ENCODE results near the gene RERE. TPM values are rescaled to one million over a fixed set of nuclear protein-coding genes. Genes with fewer than 3 reads are reported as not detected.

The RERE gene
- total RNA-seq, 1 experiment from 2014 or later = 217 TPM

- DNase-seq (ENCODE audit: low read depth, low spot score) (no peak), ATAC-seq (peak; percentile 57; the same call in 1 of the 2 replicates)
- Histone ChIP-seq H3K27me3 (ENCODE audit: control insufficient read depth, insufficient read depth, low read length) (no peaks in the 10 kb centered on the region), H3K27ac (ENCODE audit: low read length) (peak overlapping the region; percentile 44), H3K36me3 (ENCODE audit: control insufficient read depth, insufficient read depth, low read length) (no peaks in the 10 kb centered on the region), H3K4me3 (ENCODE audit: low read depth in 2 of 2, low read length in 2 of 2) (no peak overlapping the region), H3K9me3 (ENCODE audit: control insufficient read depth, insufficient read depth, low read depth, low read length) (no peaks in the 10 kb centered on the region), H3K4me1 (ENCODE audit: control insufficient read depth, insufficient read depth, low read length) (peaks cover 28% of the 10 kb centered on the region)
- intact Hi-C loops (cut with micrococcal nuclease; ENCODE audit: unreplicated experiment) = no loop called here
- in situ Hi-C loops (cut with HindIII; ENCODE audit: low pct_unique_long_range_greater_than_20kb, low sequenced_read_pairs) = no loop called here
- no peak for TF ChIP-seq SIN3A (IDR thresholded peaks at IDR 0.05; ENCODE audit: borderline replicate concordance, insufficient read depth, low read depth, low read length)
- TF ChIP-seq REST (IDR thresholded peaks at IDR 0.05; ENCODE audit: insufficient read depth in 1 of 2, low read depth in 2 of 2, low read length in 1 of 2) = no peak
- no peak for TF ChIP-seq CTCF (IDR thresholded peaks at IDR 0.05)
- TF ChIP-seq TCF7L2 (IDR thresholded peaks at IDR 0.05; ENCODE audit: low read depth, low read length) = no peak
- no peak for TF ChIP-seq POLR2AphosphoS5 (IDR thresholded peaks at IDR 0.05; ENCODE audit: low read depth, low read length)
- ChIA-PET POLR2A (interaction anchor here (0.6 kb wide), 1 partner anchor 640 kb away, joined by 3 read pairs; no protein-coding TSS in a partner anchor), CTCF (interaction anchor here (0.6 kb wide), 1 partner anchor 26 kb away, joined by 4 read pairs; no protein-coding TSS in a partner anchor)
- BruUV-seq (replicated peaks) = no TSS peak
Measured at GRCh38 chr1:8687039-8687438, 130.4 kb downstream of the RERE start.

GRCh38 chr1:8685463-8685862 is 132.0 kb downstream of the RERE start:
- TF ChIP-seq SIN3A (IDR thresholded peaks at IDR 0.05; ENCODE audit: borderline replicate concordance, insufficient read depth, low read depth, low read length) (no peak), POLR2AphosphoS5 (IDR thresholded peaks at IDR 0.05; ENCODE audit: low read depth, low read length) (no peak), CTCF (IDR thresholded peaks at IDR 0.05) (no peak), REST (IDR thresholded peaks at IDR 0.05; ENCODE audit: insufficient read depth in 1 of 2, low read depth in 2 of 2, low read length in 1 of 2) (no peak), TCF7L2 (IDR thresholded peaks at IDR 0.05; ENCODE audit: low read depth, low read length) (no peak)
- no peaks in the 10 kb centered on the region for H3K36me3 ChIP-seq (ENCODE audit: control insufficient read depth, insufficient read depth, low read length)
- no peaks in the 10 kb centered on the region for H3K9me3 ChIP-seq (ENCODE audit: control insufficient read depth, insufficient read depth, low read depth, low read length)
- ATAC-seq = no peak
- no TSS peak for BruUV-seq (replicated peaks)
- intact Hi-C loops (cut with micrococcal nuclease; ENCODE audit: unreplicated experiment) = no loop called here
- no peaks in the 10 kb centered on the region for H3K27me3 ChIP-seq (ENCODE audit: control insufficient read depth, insufficient read depth, low read length)
- H3K4me1 ChIP-seq (ENCODE audit: control insufficient read depth, insufficient read depth, low read length) = peaks cover 39% of the 10 kb centered on the region
- no peak overlapping the region for H3K4me3 ChIP-seq (ENCODE audit: low read depth in 2 of 2, low read length in 2 of 2)
- DNase-seq (ENCODE audit: low read depth, low spot score) = no peak
- H3K27ac ChIP-seq (ENCODE audit: low read length) = no peak overlapping the region
- in situ Hi-C loops (cut with HindIII; ENCODE audit: low pct_unique_long_range_greater_than_20kb, low sequenced_read_pairs) = no loop called here
- ChIA-PET CTCF (interaction anchor here (0.7 kb wide), 1 partner anchor 23 kb away, joined by 4 read pairs; no protein-coding TSS in a partner anchor), POLR2A (no interaction called here)

Measured in Panc1 (cell line).